CD4-positive, alpha-beta T cell (primary cell): ENCODE measurements around the gene C6orf136. TPM values are rescaled to one million over a fixed set of nuclear protein-coding genes. Genes with fewer than 3 reads are reported as not detected.
A peak's percentile ranks its signal among the peaks of the same experiment; 100 is the strongest.

ENCODE experiments used
- ATAC-seq: fragments of 200-7000 bp; cut with Tn5 transposase; one replicate; pipeline ENCODE4 v1.10.0; 2022; ENCODE audit warnings: mild to moderate bottlenecking; ENCODE audit not compliant: poor library complexity
- CTCF ChIA-PET: fragments of 350-600 bp; sonication (Branson Sonifier 250); formaldehyde crosslinking; loops from one replicate; lab custom pipeline; 2021; ENCODE audit warnings: antibody characterized with exemption, inconsistent platforms; lab: Charles Lee
- POLR2A ChIA-PET: fragments of 350-600 bp; sonication (Branson Sonifier 250); formaldehyde crosslinking; loops from one replicate; lab custom pipeline; 2021; ENCODE audit warnings: antibody characterized with exemption, inconsistent platforms; lab: Charles Lee
- DNase-seq, 14 experiments: peaks; one replicate each; pipeline ENCODE4 v3.0.0-alpha.2; 2013 to 2020; ENCODE audit warnings: mixed read lengths in 2 of 14
- H3K27ac ChIP-seq, 2 donors: one replicate each; pipeline versions ENCODE4 v1.5.1 to v1.7.0; 2013; ENCODE audit warnings: low read length in 2 of 2, low read depth in 1 of 2, mild to moderate bottlenecking in 1 of 2
- H3K27me3 ChIP-seq, 2 experiments: 1 replicate in 1 of 2; 2 replicates in 1 of 2; pipeline versions ENCODE4 v1.6.1 to v1.7.0; 2013; ENCODE audit warnings: low read length in 2 of 2, control low read depth in 1 of 2, mild to moderate bottlenecking in 1 of 2, moderate library complexity in 1 of 2; ENCODE audit not compliant: insufficient read depth in 2 of 2, control insufficient read depth in 1 of 2
- H3K36me3 ChIP-seq: one replicate; pipeline ENCODE4 v1.6.1; 2013; ENCODE audit warnings: low read length, control low read depth; ENCODE audit not compliant: insufficient read depth
- H3K4me1 ChIP-seq: one replicate; pipeline ENCODE4 v1.6.1; 2013; ENCODE audit warnings: low read length, control low read depth; ENCODE audit not compliant: insufficient read depth
- H3K4me3 ChIP-seq: one replicate; pipeline ENCODE4 v1.5.1; 2013; ENCODE audit warnings: mild to moderate bottlenecking, low read length, moderate library complexity
- H3K9me3 ChIP-seq, 2 experiments: 1 replicate in 1 of 2; 2 replicates in 1 of 2; pipeline versions ENCODE4 v1.6.1 to v1.7.0; 2013; ENCODE audit warnings: low read length in 2 of 2, mild to moderate bottlenecking in 2 of 2, control low read depth in 1 of 2, moderate library complexity in 1 of 2; ENCODE audit not compliant: control insufficient read depth in 1 of 2, insufficient read depth in 1 of 2
- H3K27ac Mint-ChIP-seq: one replicate; pipeline ENCODE4 v1.8.0; 2020; ENCODE audit warnings: mixed read lengths
- H3K27me3 Mint-ChIP-seq: one replicate; pipeline ENCODE4 v1.8.0; 2021; ENCODE audit warnings: mixed read lengths
- H3K36me3 Mint-ChIP-seq: one replicate; pipeline ENCODE4 v1.8.0; 2021; ENCODE audit warnings: low read depth, mixed read lengths
- H3K4me1 Mint-ChIP-seq: one replicate; pipeline ENCODE4 v1.8.0; 2021; ENCODE audit warnings: low read depth, mixed read lengths
- H3K4me3 Mint-ChIP-seq: one replicate; pipeline ENCODE4 v1.8.0; 2020; ENCODE audit warnings: mild to moderate bottlenecking, mixed read lengths
- H3K9me3 Mint-ChIP-seq: one replicate; pipeline ENCODE4 v1.8.0; 2020; ENCODE audit warnings: mixed read lengths
- CTCF ChIP-seq: fragments of 200-600 bp; IDR thresholded peaks from one replicate; pipeline ENCODE4 v1.8.0; 2022; ENCODE audit warnings: antibody characterized with exemption, mild to moderate bottlenecking
- intact Hi-C, 2 experiments: fragments of 100-400 bp; cut with DNase I in 1 of 2; cut with micrococcal nuclease in 1 of 2; formaldehyde crosslinking; loops; one replicate each; pipeline versions ENCODE4 v1.15.1 to v1.9.0; 2023 to 2025; cut with DNase I, micrococcal nuclease
- total RNA-seq, 174 experiments: library from RNA in 2 of 174; stranded (reverse) in 2 of 174; gene quantifications; one replicate each; pipeline ENCODE4 v1.2.3 and lab custom pipeline; 2021 to 2026

C6orf136 gene
- total RNA-seq, 2 experiments from 2014 or later = 20.3 to 21.7 TPM

GRCh38 chr6:30610065-30610464, 36.9 kb upstream of the C6orf136 start:
- intact Hi-C loops = loop anchor here in 1 of 2 experiments (5.0 kb wide), 1 partner anchor 128 kb away; no protein-coding TSS in a partner anchor
- Mint-ChIP-seq H3K4me3 (no peak overlapping the region), H3K4me1 (peaks cover 66% of the 10 kb centered on the region), H3K9me3 (no peaks in the 10 kb centered on the region), H3K36me3 (peaks cover 64% of the 10 kb centered on the region), H3K27me3 (no peaks in the 10 kb centered on the region), H3K27ac (peak overlapping the region; percentile 99)
- H3K9me3 ChIP-seq = no peaks in the 10 kb centered on the region
- peak overlapping the region; percentile 18 for H3K27ac ChIP-seq
- DNase-seq (no peak), ATAC-seq (no peak)
- peaks cover 45% of the 10 kb centered on the region for H3K4me1 ChIP-seq
- no peak overlapping the region for H3K4me3 ChIP-seq
- TF ChIP-seq CTCF = no peak
- peaks cover 59% of the 10 kb centered on the region for H3K36me3 ChIP-seq
- ChIA-PET CTCF (interaction anchor here (1.2 to 1.4 kb wide), 3 partner anchors 13 to 157 kb away, joined by 4 to 7 read pairs (median 4); no protein-coding TSS in a partner anchor), POLR2A (interaction anchor here (0.5 to 1.9 kb wide), 8 partner anchors 9 to 184 kb away, joined by 3 to 14 read pairs (median 4); partner anchors contain the start of genes ABCF1, GNL1 and PRR3)
- no peaks in the 10 kb centered on the region for H3K27me3 ChIP-seq

- peak overlapping the region in 1 of 2 donors; percentile 18 for H3K27ac ChIP-seq
- CTCF ChIA-PET = interaction anchor here (1.2 to 1.4 kb wide), 3 partner anchors 14 to 158 kb away, joined by 4 to 7 read pairs (median 4); no protein-coding TSS in a partner anchor
- TF ChIP-seq CTCF = no peak
- Mint-ChIP-seq H3K4me3 (no peak overlapping the region), H3K9me3 (no peaks in the 10 kb centered on the region), H3K27ac (peak overlapping the region; percentile 99), H3K4me1 (peaks cover 66% of the 10 kb centered on the region), H3K27me3 (no peaks in the 10 kb centered on the region), H3K36me3 (peaks cover 66% of the 10 kb centered on the region)
- no peaks in the 10 kb centered on the region for H3K9me3 ChIP-seq
- H3K36me3 ChIP-seq = peaks cover 54% of the 10 kb centered on the region
- POLR2A ChIA-PET = interaction anchor here (0.6 to 4.8 kb wide), 7 partner anchors 12 to 70 kb away, joined by 3 to 135 read pairs (median 6); partner anchors contain the start of genes ABCF1, GNL1 and PRR3
- intact Hi-C loops = loop anchor here in 1 of 2 experiments (5.0 kb wide), 1 partner anchor 129 kb away; no protein-coding TSS in a partner anchor
- DNase-seq = no peak
- no peak overlapping the region for H3K4me3 ChIP-seq
- no peak for ATAC-seq
- peaks cover 45% of the 10 kb centered on the region for H3K4me1 ChIP-seq
- no peaks in the 10 kb centered on the region for H3K27me3 ChIP-seq
Measured at GRCh38 chr6:30611150-30611855, 35.6 kb upstream of the C6orf136 start.

GRCh38 chr6:30611856-30612194, 35.1 kb upstream of the C6orf136 start:
- H3K27ac ChIP-seq = peak overlapping the region in 1 of 2 donors; percentile 10

More at GRCh38 chr6:30611856-30612194, 35.1 kb upstream of the C6orf136 start:
- no peak overlapping the region for H3K4me3 ChIP-seq
- ChIA-PET POLR2A (interaction anchor here (1.2 to 4.8 kb wide), 4 partner anchors 12 to 109 kb away, joined by 3 to 135 read pairs (median 48); partner anchors contain the start of genes ABCF1, GNL1 and PRR3), CTCF (interaction anchor here (1.0 to 2.7 kb wide), 6 partner anchors 67 to 130 kb away, joined by 3 to 9 read pairs (median 6); no protein-coding TSS in a partner anchor)
- peaks cover 66% of the 10 kb centered on the region for H3K36me3 Mint-ChIP-seq
- no peaks in the 10 kb centered on the region for H3K9me3 Mint-ChIP-seq
- no peaks in the 10 kb centered on the region for H3K27me3 ChIP-seq
- peaks cover 45% of the 10 kb centered on the region for H3K4me1 ChIP-seq
- H3K27me3 Mint-ChIP-seq = no peaks in the 10 kb centered on the region
- ATAC-seq (no peak), DNase-seq (no peak)
- no peak overlapping the region for H3K4me3 Mint-ChIP-seq
- no peak for TF ChIP-seq CTCF
- peak overlapping the region; percentile 99 for H3K27ac Mint-ChIP-seq
- intact Hi-C loops = loop anchor here in 1 of 2 experiments (5.0 kb wide), 1 partner anchor 130 kb away; no protein-coding TSS in a partner anchor
- H3K4me1 Mint-ChIP-seq = peaks cover 66% of the 10 kb centered on the region
- no peaks in the 10 kb centered on the region for H3K9me3 ChIP-seq
- H3K36me3 ChIP-seq = peaks cover 54% of the 10 kb centered on the region
